ENCODE measurements around the gene C10orf143. TPM values are rescaled to one million over a fixed set of nuclear protein-coding genes. Genes with fewer than 3 reads are reported as not detected.

Gene C10orf143
- total RNA-seq, 3 donors from 2014 or later = 3.0 to 4.5 (median 4.2) TPM

GRCh38 chr10:130014263-130015074 lies 96.2 kb downstream of the C10orf143 start:
- H3K4me1 Mint-ChIP-seq (ENCODE audit: low read depth) = no peaks in the 10 kb centered on the region
- ATAC-seq (no peak), DNase-seq (no peak)
- H3K4me3 Mint-ChIP-seq = no peak overlapping the region
- H3K9me3 Mint-ChIP-seq = no peaks in the 10 kb centered on the region
- no peaks in the 10 kb centered on the region for H3K36me3 Mint-ChIP-seq (ENCODE audit: insufficient read depth)
- peaks cover 8% of the 10 kb centered on the region for H3K27me3 Mint-ChIP-seq (ENCODE audit: low read depth)

Other genes starting within 250 kb of the C10orf143 start
- gene EBF3, start 146.6 kb downstream of the C10orf143 start, total RNA-seq = not detected
- gene GLRX3, start 25.6 kb upstream of the C10orf143 start, total RNA-seq = 100 to 1,000 TPM; 170 to 178 (median 172) TPM

All from activated T-cell treated with anti-CD3 and anti-CD28 coated beads, Interleukin-2, amount 50 U/mL, for 4 hours (primary cell).